Measurements from ENCODE around the gene PM20D1.

DNA sequence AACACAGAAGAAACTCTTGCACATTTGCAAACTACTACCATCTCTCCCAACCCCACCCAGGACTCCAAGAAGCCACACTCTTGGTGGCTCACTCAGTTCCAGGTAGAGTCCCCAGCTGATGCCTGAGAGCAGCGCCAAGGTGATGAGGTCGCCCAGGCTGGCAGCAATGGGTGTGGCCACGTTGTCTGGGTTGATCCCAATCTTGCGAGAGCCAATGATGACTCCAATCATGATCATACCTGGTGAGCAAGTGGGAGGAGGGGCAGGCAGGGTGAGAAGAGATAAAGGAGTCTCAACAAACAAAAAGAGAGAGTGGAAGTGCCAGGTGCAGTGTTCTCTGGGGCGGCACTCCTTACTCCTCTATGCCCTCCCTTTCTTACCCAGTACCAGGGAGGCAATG lies 51.4 kb downstream of the PM20D1 start:
- TF ChIP-seq EP300 (IDR thresholded peaks at IDR 0.05): no peak
- TF ChIP-seq, protein P1, sequence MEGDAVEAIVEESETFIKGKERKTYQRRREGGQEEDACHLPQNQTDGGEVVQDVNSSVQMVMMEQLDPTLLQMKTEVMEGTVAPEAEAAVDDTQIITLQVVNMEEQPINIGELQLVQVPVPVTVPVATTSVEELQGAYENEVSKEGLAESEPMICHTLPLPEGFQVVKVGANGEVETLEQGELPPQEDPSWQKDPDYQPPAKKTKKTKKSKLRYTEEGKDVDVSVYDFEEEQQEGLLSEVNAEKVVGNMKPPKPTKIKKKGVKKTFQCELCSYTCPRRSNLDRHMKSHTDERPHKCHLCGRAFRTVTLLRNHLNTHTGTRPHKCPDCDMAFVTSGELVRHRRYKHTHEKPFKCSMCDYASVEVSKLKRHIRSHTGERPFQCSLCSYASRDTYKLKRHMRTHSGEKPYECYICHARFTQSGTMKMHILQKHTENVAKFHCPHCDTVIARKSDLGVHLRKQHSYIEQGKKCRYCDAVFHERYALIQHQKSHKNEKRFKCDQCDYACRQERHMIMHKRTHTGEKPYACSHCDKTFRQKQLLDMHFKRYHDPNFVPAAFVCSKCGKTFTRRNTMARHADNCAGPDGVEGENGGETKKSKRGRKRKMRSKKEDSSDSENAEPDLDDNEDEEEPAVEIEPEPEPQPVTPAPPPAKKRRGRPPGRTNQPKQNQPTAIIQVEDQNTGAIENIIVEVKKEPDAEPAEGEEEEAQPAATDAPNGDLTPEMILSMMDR (IDR thresholded peaks at IDR 0.05): no peak
- no peak for TF ChIP-seq POLR2A (IDR thresholded peaks at IDR 0.05)
- no peak for TF ChIP-seq POLR2AphosphoS5 (IDR thresholded peaks at IDR 0.05)
